Measurements from ENCODE around the gene TM7SF3. TPM values are rescaled to one million over a fixed set of nuclear protein-coding genes. Genes with fewer than 3 reads are reported as not detected.

TM7SF3 gene
- total RNA-seq, 1 donor from 2014 or later, result 80.0 TPM

GRCh38 chr12:26939953-26940352 lies 74.2 kb downstream of the TM7SF3 start:
- Histone ChIP-seq H3K36me3 (no peaks in the 10 kb centered on the region), H4K20me1 (ENCODE audit: low read depth) (peaks cover 48% of the 10 kb centered on the region), H3K79me2 (ENCODE audit: low read depth) (peaks cover 90% of the 10 kb centered on the region), H3K4me2 (peak overlapping the region; percentile 95), H3K27me3 (no peaks in the 10 kb centered on the region), H3K27ac (no peak overlapping the region), H2AFZ (replicated peaks) (no peak overlapping the region), H3K9me3 (ENCODE audit: low read depth) (no peaks in the 10 kb centered on the region), H3K9ac (peak overlapping the region; percentile 96), H3K4me1 (peaks cover 27% of the 10 kb centered on the region), H3F3A (ENCODE audit: low read depth) (peaks cover 17% of the 10 kb centered on the region), H3K4me3 (peak overlapping the region; percentile 83)
- Mint-ChIP-seq H3K9me3 (peaks cover 11% of the 10 kb centered on the region), H3K4me1 (peaks cover 26% of the 10 kb centered on the region), H3K27ac (no peak overlapping the region), H3K27me3 (ENCODE audit: insufficient read depth, low read depth) (peaks cover 3% of the 10 kb centered on the region), H3K4me3 (peak overlapping the region; percentile 99), H3K36me3 (peaks cover 6% of the 10 kb centered on the region)
- no peak for TF ChIP-seq EZH2 (IDR thresholded peaks at IDR 0.05)
- no peak for TF ChIP-seq EZH2phosphoT487 (IDR thresholded peaks at IDR 0.05)
- no peak for TF ChIP-seq CTCF (IDR thresholded peaks at IDR 0.05)
- no peak for DNase-seq (ENCODE audit: low spot score)

GRCh38 chr12:26939192-26939832 lies 74.9 kb downstream of the TM7SF3 start:
- Histone ChIP-seq H3K9ac (peak overlapping the region; percentile 96), H3K9me3 (ENCODE audit: low read depth) (no peaks in the 10 kb centered on the region), H3F3A (ENCODE audit: low read depth) (peaks cover 17% of the 10 kb centered on the region), H3K4me1 (peaks cover 27% of the 10 kb centered on the region), H3K27me3 (no peaks in the 10 kb centered on the region), H2AFZ (replicated peaks) (no peak overlapping the region), H3K27ac (no peak overlapping the region), H4K20me1 (ENCODE audit: low read depth) (peaks cover 48% of the 10 kb centered on the region), H3K4me3 (peak overlapping the region; percentile 83), H3K79me2 (ENCODE audit: low read depth) (peaks cover 86% of the 10 kb centered on the region), H3K36me3 (no peaks in the 10 kb centered on the region), H3K4me2 (peak overlapping the region; percentile 95)
- H3K27me3 Mint-ChIP-seq (ENCODE audit: insufficient read depth, low read depth), result peaks cover 3% of the 10 kb centered on the region
- H3K4me3 Mint-ChIP-seq, result peak overlapping the region; percentile 99
- H3K4me1 Mint-ChIP-seq, result peaks cover 26% of the 10 kb centered on the region
- DNase-seq (ENCODE audit: low spot score), result no peak
- H3K9me3 Mint-ChIP-seq, result peaks cover 8% of the 10 kb centered on the region
- H3K36me3 Mint-ChIP-seq, result peaks cover 3% of the 10 kb centered on the region
- peak overlapping the region; percentile 100 for H3K27ac Mint-ChIP-seq
- TF ChIP-seq EZH2phosphoT487 (IDR thresholded peaks at IDR 0.05), result no peak
- no peak for TF ChIP-seq EZH2 (IDR thresholded peaks at IDR 0.05)
- TF ChIP-seq CTCF (IDR thresholded peaks at IDR 0.05), result no peak

- peaks cover 3% of the 10 kb centered on the region for H3K27me3 Mint-ChIP-seq (ENCODE audit: insufficient read depth, low read depth)
- TF ChIP-seq EZH2phosphoT487 (IDR thresholded peaks at IDR 0.05), result no peak
- peaks cover 17% of the 10 kb centered on the region for H3F3A ChIP-seq (ENCODE audit: low read depth)
- peak overlapping the region; percentile 96 for H3K9ac ChIP-seq
- H4K20me1 ChIP-seq (ENCODE audit: low read depth), result peaks cover 48% of the 10 kb centered on the region
- peaks cover 2% of the 10 kb centered on the region for H3K9me3 Mint-ChIP-seq
- H3K4me1 Mint-ChIP-seq, result peaks cover 26% of the 10 kb centered on the region
- H3K9me3 ChIP-seq (ENCODE audit: low read depth), result no peaks in the 10 kb centered on the region
- peaks cover 3% of the 10 kb centered on the region for H3K36me3 Mint-ChIP-seq
- no peak for DNase-seq (ENCODE audit: low spot score)
- peak overlapping the region; percentile 95 for H3K4me2 ChIP-seq
- no peaks in the 10 kb centered on the region for H3K27me3 ChIP-seq
- no peaks in the 10 kb centered on the region for H3K36me3 ChIP-seq
- H3K79me2 ChIP-seq (ENCODE audit: low read depth), result peaks cover 86% of the 10 kb centered on the region
- H3K4me3 Mint-ChIP-seq, result peak overlapping the region; percentile 99
- H3K27ac Mint-ChIP-seq, result peak overlapping the region; percentile 100
- peaks cover 27% of the 10 kb centered on the region for H3K4me1 ChIP-seq
- peak overlapping the region; percentile 83 for H3K4me3 ChIP-seq
- peak overlapping the region; percentile 95 for H3K27ac ChIP-seq
- peak overlapping the region; percentile 82 for H2AFZ ChIP-seq (replicated peaks)
Measured at GRCh38 chr12:26938701-26939062, 75.5 kb downstream of the TM7SF3 start.
